Measurements from ENCODE around the gene ZNF264.
A peak's percentile ranks its signal among the peaks of the same experiment; 100 is the strongest.

Gene ZNF264

GRCh38 chr19:57191141-57192076, at the start of gene ZNF264:
TSS of gene ZNF264 (plus strand) at chr19:57191500. CDS start at chr19:57191914, 414 bp downstream.
- DNase-seq, result peak; percentile 69

GRCh38 chr19:57141699-57142098, 49.6 kb upstream of the ZNF264 start:
- DNase-seq, result no peak

GRCh38 chr19:57152921-57153320, 38.4 kb upstream of the ZNF264 start:
- DNase-seq, result no peak

GRCh38 chr19:57161985-57162539, 29.2 kb upstream of the ZNF264 start:
- no peak for DNase-seq

GRCh38 chr19:57165846-57166245, 25.5 kb upstream of the ZNF264 start:
- DNase-seq, result no peak

- no peak for DNase-seq
Measured at GRCh38 chr19:57167385-57167784, 23.9 kb upstream of the ZNF264 start, which contains the start of gene DUXA. TSS of gene DUXA (minus strand) at chr19:57167485. CDS start at chr19:57167443, 42 bp downstream.

GRCh38 chr19:57171551-57172081, 19.7 kb upstream of the ZNF264 start:
- peak; percentile 12 for DNase-seq

- DNase-seq, result no peak
Measured at GRCh38 chr19:57190301-57190700, 999 bp upstream of the ZNF264 start.

- DNase-seq, result no peak
Measured at GRCh38 chr19:57192077-57192420, 749 bp downstream of the ZNF264 start.

GRCh38 chr19:57192993-57193392, 1.7 kb downstream of the ZNF264 start:
- DNase-seq, result no peak

GRCh38 chr19:57197874-57198273, 6.6 kb downstream of the ZNF264 start:
- DNase-seq, result peak; percentile 25

- no peak for DNase-seq
Measured at GRCh38 chr19:57202160-57202559, 10.9 kb downstream of the ZNF264 start.

- DNase-seq, result no peak
Measured at GRCh38 chr19:57210381-57210780, 19.1 kb downstream of the ZNF264 start.

GRCh38 chr19:57212109-57212508, 20.8 kb downstream of the ZNF264 start:
- no peak for DNase-seq

GRCh38 chr19:57227502-57227901, 36.2 kb downstream of the ZNF264 start:
- no peak for DNase-seq

- no peak for DNase-seq
Measured at GRCh38 chr19:57231686-57232085, 40.4 kb downstream of the ZNF264 start.

- no peak for DNase-seq
Measured at GRCh38 chr19:57233207-57233606, 41.9 kb downstream of the ZNF264 start.

GRCh38 chr19:57239982-57240310, 48.6 kb downstream of the ZNF264 start:
- no peak for DNase-seq

GRCh38 chr19:57240311-57241090, 49.2 kb downstream of the ZNF264 start, which contains the start of gene ZNF805:
TSS of gene ZNF805 (plus strand) at chr19:57240632. CDS start at chr19:57240892, 260 bp downstream.
- DNase-seq, result peak; percentile 66

GRCh38 chr19:57241176-57241575, 49.9 kb downstream of the ZNF264 start:
- DNase-seq, result no peak

- DNase-seq, result no peak
Measured at GRCh38 chr19:57242821-57243220, 51.5 kb downstream of the ZNF264 start.

- DNase-seq, result no peak
Measured at GRCh38 chr19:57244513-57244912, 53.2 kb downstream of the ZNF264 start.

GRCh38 chr19:57245066-57245465, 53.8 kb downstream of the ZNF264 start:
- DNase-seq, result no peak
